ENCODE measurements around the gene C12orf57. TPM values are rescaled to one million over a fixed set of nuclear protein-coding genes. Genes with fewer than 3 reads are reported as not detected.

C12orf57 gene
- total and polyA plus RNA-seq, 2 of the 13 experiments (the other 11 are each of a cell fraction or from before 2014, with no cell fraction given): 84.0 to 287 TPM

- TF ChIP-seq HNF1B (CRISPR knock-in tag; IDR thresholded peaks at IDR 0.05) (peak; percentile 53; the same call in 1 of the 2 replicates), NAIF1 (CRISPR knock-in tag; IDR thresholded peaks at IDR 0.05; ENCODE audit: borderline replicate concordance) (no peak), ZNF549 (CRISPR knock-in tag; IDR thresholded peaks at IDR 0.05) (no peak), ZBTB49 (CRISPR knock-in tag; IDR thresholded peaks at IDR 0.05; ENCODE audit: borderline replicate concordance) (no peak), KDM5B (CRISPR knock-in tag; IDR thresholded peaks at IDR 0.05; ENCODE audit: borderline replicate concordance) (no peak), PBX3 (CRISPR knock-in tag; IDR thresholded peaks at IDR 0.05; ENCODE audit: borderline replicate concordance) (no peak), STAT6 (CRISPR knock-in tag; IDR thresholded peaks at IDR 0.05; ENCODE audit: borderline replicate concordance) (no peak), ZNF709 (CRISPR knock-in tag; IDR thresholded peaks at IDR 0.05) (no peak), CEBPG (CRISPR knock-in tag; IDR thresholded peaks at IDR 0.05) (peak; percentile 58), MAZ (IDR thresholded peaks at IDR 0.05; ENCODE audit: borderline replicate concordance, low read depth, low read length) (no peak), MAZ (CRISPR knock-in tag; IDR thresholded peaks at IDR 0.05; ENCODE audit: low read depth) (0 out of 2 replicates have a peak, but pooled peaks have one; percentile 37), RBM39 (IDR thresholded peaks at IDR 0.05; ENCODE audit: low read depth, low read length, poor library complexity, severe bottlenecking) (no peak), TCF12 (IDR thresholded peaks at IDR 0.05) (no peak), TCF12 (CRISPR knock-in tag; IDR thresholded peaks at IDR 0.05) (no peak), SNAPC5 (CRISPR knock-in tag; IDR thresholded peaks at IDR 0.05; ENCODE audit: borderline replicate concordance) (no peak), ZNF687 (CRISPR knock-in tag; IDR thresholded peaks at IDR 0.05) (peak; percentile 47)
Observed at GRCh38 chr12:6925540-6926279, 18.1 kb upstream of the C12orf57 start (continued).
